GM12878 (cell line): ENCODE results near the gene ARHGAP9. TPM values are rescaled to one million over a fixed set of nuclear protein-coding genes. Genes with fewer than 3 reads are reported as not detected.
A peak's percentile ranks its signal among the peaks of the same experiment; 100 is the strongest.

Source experiments
- ATAC-seq: fragments of 200-7000 bp; cut with Tn5 transposase; 3 replicates; pipeline ENCODE4 v1.9.1; 2020; ENCODE audit warnings: mild to moderate bottlenecking, moderate library complexity
- BruUV-seq: library from RNA; stranded (reverse); fragments of 400-500 nt; replicated peaks from 2 replicates; lab custom pipeline; 2021; lab: Mats Ljungman, UMichigan
- CTCF ChIA-PET: fragments of 300-600 bp; sonication (Branson Sonifier 250); formaldehyde crosslinking; extraction: SDS; loops from one replicate; lab custom pipeline; 2021; ENCODE audit warnings: inconsistent platforms; lab: Yijun Ruan, JAX
- POLR2A ChIA-PET: fragments of 350-600 bp; formaldehyde crosslinking; extraction: SDS; loops from one replicate; lab custom pipeline; 2021; ENCODE audit warnings: inconsistent platforms; lab: Charles Lee
- RAD21 ChIA-PET: fragments of 300-600 bp; sonication (Branson Sonifier 250); formaldehyde crosslinking; loops from one replicate; lab custom pipeline; 2023; ENCODE audit warnings: antibody characterized with exemption; ENCODE audit not compliant: unreplicated experiment; lab: Charles Lee
- SMC1A ChIA-PET: fragments of 300-600 bp; sonication (Branson Sonifier 250); formaldehyde crosslinking; loops from one replicate; lab custom pipeline; 2023; ENCODE audit not compliant: unreplicated experiment, uncharacterized antibody; lab: Charles Lee
- DNase-seq: peaks from one replicate; pipeline ENCODE4 v3.0.0-alpha.2; 2011; ENCODE audit warnings: low read depth, low spot score
- FAIRE-seq: peaks from 3 replicates; lab custom pipeline; 2011; peaks lifted over from hg19 to GRCh38; lab: Jason Lieb, UNC
- H2AFZ ChIP-seq: 2 replicates; pipeline ENCODE4 v1.6.0; 2011; ENCODE audit warnings: low read depth, low read length, control low read depth; ENCODE audit not compliant: control insufficient read depth
- H3K27ac ChIP-seq: 2 replicates; pipeline ENCODE4 v1.5.1; 2011; ENCODE audit warnings: control low read depth; ENCODE audit not compliant: control insufficient read depth, insufficient read depth
- H3K27me3 ChIP-seq, 2 experiments: replicated peaks in 1 of 2; 2 replicates each; pipeline versions ENCODE4 v1.6.0 to v1.6.1; 2011; ENCODE audit warnings: low read length in 1 of 2; ENCODE audit not compliant: control insufficient read depth in 2 of 2, insufficient read depth in 2 of 2
- H3K36me3 ChIP-seq, 2 experiments: 2 replicates each; pipeline ENCODE4 v1.5.1; 2011; ENCODE audit warnings: low read length in 1 of 2; ENCODE audit not compliant: control insufficient read depth in 2 of 2, insufficient read depth in 2 of 2
- H3K4me1 ChIP-seq: 2 replicates; pipeline ENCODE4 v1.6.1; 2011; ENCODE audit warnings: mild to moderate bottlenecking, low read length, moderate library complexity, mixed read lengths; ENCODE audit not compliant: control insufficient read depth, insufficient read depth
- H3K4me2 ChIP-seq: 2 replicates; pipeline ENCODE4 v1.6.0; 2011; ENCODE audit warnings: control low read depth; ENCODE audit not compliant: control insufficient read depth, insufficient read depth
- H3K4me3 ChIP-seq: fragments of 200-600 bp; sonication (generic); 2 replicates; pipeline ENCODE4 v1.5.1; 2016
- H3K79me2 ChIP-seq: 2 replicates; pipeline ENCODE4 v1.6.0; 2011; ENCODE audit warnings: low read length; ENCODE audit not compliant: control insufficient read depth, insufficient read depth
- H3K9ac ChIP-seq: 2 replicates; pipeline ENCODE4 v1.8.0; 2011; ENCODE audit warnings: low read length, control low read depth, mixed read lengths; ENCODE audit not compliant: control insufficient read depth, insufficient read depth
- H3K9me3 ChIP-seq: replicated peaks from 3 replicates; pipeline ENCODE4 v1.5.1; 2011; ENCODE audit warnings: mild to moderate bottlenecking, low read length; ENCODE audit not compliant: control insufficient read depth, insufficient read depth
- H4K20me1 ChIP-seq: 2 replicates; pipeline ENCODE4 v1.6.0; 2011; ENCODE audit not compliant: control insufficient read depth, insufficient read depth
- BCL3 ChIP-seq: IDR thresholded peaks from 2 replicates; pipeline ENCODE4 v1.6.1; 2011; ENCODE audit warnings: borderline replicate concordance, low read depth, mild to moderate bottlenecking, moderate library complexity, low read length; ENCODE audit not compliant: insufficient read depth, poor library complexity, severe bottlenecking
- FOXM1 ChIP-seq: IDR thresholded peaks from 2 replicates; pipeline ENCODE4 v1.6.1; 2012; ENCODE audit warnings: low read depth, mild to moderate bottlenecking, inconsistent platforms, low read length, moderate library complexity
- NR2C2 ChIP-seq: IDR thresholded peaks from 2 replicates; pipeline ENCODE4 v1.6.1; 2011; ENCODE audit warnings: borderline replicate concordance, low read depth; ENCODE audit not compliant: control insufficient read depth, insufficient read length
- POLR2A ChIP-seq: IDR thresholded peaks from 2 replicates; pipeline ENCODE4 v1.6.1; 2011; ENCODE audit warnings: low read depth, mild to moderate bottlenecking, low read length
- ZNF687 ChIP-seq: fragments of 450-650 bp; IDR thresholded peaks from 2 replicates; pipeline ENCODE4 v1.6.1; 2017; ENCODE audit warnings: mild to moderate bottlenecking, moderate library complexity
- WGBS: methylation state at CpG from one replicate; pipeline ENCODE4 v1.1.6; 2016; ENCODE audit warnings: low lambda C conversion rate; ENCODE audit not compliant: insufficient replicate concordance, insufficient coverage; ENCODE audit errors: missing lambda C conversion rate; 5-methylcytosine and 5-hydroxymethylcytosine counted together
- in situ Hi-C: fragments of 300-500 bp; cut with MboI; formaldehyde crosslinking; loops from 9 replicates; pipeline ENCODE4 v1.14.3; 2018; ENCODE audit warnings: mixed read lengths
- intact Hi-C: fragments of 100-400 bp; cut with micrococcal nuclease; formaldehyde crosslinking; loops from one replicate; pipeline ENCODE4 v1.14.2; 2022; ENCODE audit not compliant: unreplicated experiment
- polyA plus RNA-seq, 11 experiments: library from polyadenylated mRNA; depleted of rRNA in 4 of 11; unstranded in 6 of 11; stranded (reverse) in 5 of 11; fragments of >200 nt; fragmentation: Nextera tagmentation in 4 of 11; fragmentation: Illumina TruSeq in 1 of 11; extraction: Ambion mirVana in 4 of 11; extraction: Trizol in 1 of 11; gene quantifications; 1 replicate in 1 of 11; 2 replicates in 10 of 11; pipeline versions ENCODE4 v1.2.1 to v1.2.3, GENCODE V29; 2011 to 2016; ENCODE audit warnings: inconsistent platforms in 2 of 11, missing spikeins in 2 of 11, low read depth in 1 of 11
- total RNA-seq, 4 experiments: library from RNA; depleted of rRNA in 3 of 4; stranded (reverse); fragments of >200 nt in 3 of 4; fragmentation: Illumina TruSeq in 1 of 4; extraction: Trizol in 1 of 4; gene quantifications; 2 replicates each; pipeline versions ENCODE4 v1.2.1 to v1.2.3, GENCODE V29; 2013 to 2021

The ARHGAP9 gene
- total and polyA plus RNA-seq, 10 of the 15 experiments (the other 5 are each of a cell fraction or from before 2014, with no cell fraction given) = 19.5 to 102 (median 76.8) TPM

GRCh38 chr12:57465747-57466505, 13.7 kb downstream of the ARHGAP9 start:
- peaks cover 24% of the 10 kb centered on the region for H3K4me1 ChIP-seq
- H2AFZ ChIP-seq = no peak overlapping the region
- intact Hi-C loops (no loop called here), in situ Hi-C loops (no loop called here)
- 0 out of 4 replicates have a peak, but pooled peaks cover 0 to 3% of the 10 kb centered on the region in 2 experiments for H3K27me3 ChIP-seq
- 72% methylated on average over 14 of the region's 14 CpGs for WGBS
- ATAC-seq (no peak), FAIRE-seq (no peak), DNase-seq (no peak)
- no peak overlapping the region for H3K27ac ChIP-seq
- no peaks in the 10 kb centered on the region for H3K79me2 ChIP-seq
- POLR2A ChIA-PET = interaction anchor here (0.9 to 1.8 kb wide), 5 partner anchors 9 to 55 kb away, joined by 3 to 8 read pairs (median 4); partner anchors contain the start of genes ARHGAP9 and DDIT3
- no TSS peak for BruUV-seq
- CTCF ChIA-PET = interaction anchor here (1.0 to 2.1 kb wide), 6 partner anchors 8 to 221 kb away, joined by 3 to 8 read pairs (median 3); partner anchors contain the start of gene INHBE
- H3K4me2 ChIP-seq = no peak overlapping the region
- SMC1A ChIA-PET = interaction anchor here (1.0 to 1.8 kb wide), 2 partner anchors 11 to 176 kb away, joined by 3 to 5 read pairs; no protein-coding TSS in a partner anchor
- no peak overlapping the region for H3K9ac ChIP-seq
- H4K20me1 ChIP-seq = no peaks in the 10 kb centered on the region
- H3K36me3 ChIP-seq = peaks cover 0 to 7% of the 10 kb centered on the region in 2 experiments; a peak in 1 of 4 replicates
- no peak overlapping the region for H3K4me3 ChIP-seq
- TF ChIP-seq FOXM1 = no peak
- TF ChIP-seq POLR2A = 0 out of 2 replicates have a peak, but pooled peaks have one; percentile 33
- no peak for TF ChIP-seq ZNF687
- TF ChIP-seq NR2C2 = no peak
- TF ChIP-seq BCL3 = no peak
- H3K9me3 ChIP-seq = no peaks in the 10 kb centered on the region
- RAD21 ChIA-PET = interaction anchor here (0.5 to 1.0 kb wide), 3 partner anchors 10 to 18 kb away, joined by 3 read pairs; partner anchors contain the start of gene INHBE
